ENCODE measurements around the gene EXOG.

EXOG gene

DNA sequence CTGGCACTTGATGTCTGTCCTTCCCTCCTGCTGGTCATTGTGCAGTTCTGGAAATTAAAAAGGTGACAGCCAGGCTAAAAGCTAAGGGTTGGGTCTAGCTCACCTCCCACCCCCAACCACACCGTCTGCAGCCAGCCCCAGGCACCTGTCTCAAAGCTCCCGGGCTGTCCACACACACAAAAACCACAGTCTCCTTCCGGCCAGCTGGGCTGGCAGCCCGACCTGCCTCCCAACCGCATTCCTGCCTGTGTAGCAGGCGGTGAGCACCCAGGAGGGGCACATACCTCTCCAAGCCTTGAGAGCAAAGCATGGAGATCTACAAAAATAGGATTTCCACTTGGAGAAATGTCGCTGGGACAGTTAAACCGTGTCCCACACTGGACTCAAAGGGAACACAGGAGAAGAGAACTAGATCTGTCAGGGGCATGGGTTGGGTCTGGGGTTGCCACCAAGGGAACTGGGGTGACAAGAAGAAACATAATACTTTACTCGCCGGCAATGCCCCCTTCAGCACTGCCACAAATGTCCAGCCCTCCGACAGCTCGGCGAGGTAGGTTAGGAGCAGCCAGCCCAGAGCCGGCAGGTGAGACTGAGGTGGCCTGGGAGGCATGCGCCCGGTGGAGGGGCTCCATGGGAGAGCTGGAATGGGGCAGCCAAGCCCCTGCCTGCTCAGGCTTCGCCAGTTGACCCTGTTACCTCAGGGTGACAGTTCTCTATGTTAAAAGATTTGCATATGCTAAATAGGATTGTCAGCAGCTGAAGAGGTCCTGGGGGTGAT, 52.2 kb downstream of the EXOG start:
- no peak for DNase-seq (ENCODE audit: low spot score)

- DNase-seq (ENCODE audit: low spot score): no peak
Measured at GRCh38 chr3:38549082-38549481, 52.9 kb downstream of the EXOG start.

DNA sequence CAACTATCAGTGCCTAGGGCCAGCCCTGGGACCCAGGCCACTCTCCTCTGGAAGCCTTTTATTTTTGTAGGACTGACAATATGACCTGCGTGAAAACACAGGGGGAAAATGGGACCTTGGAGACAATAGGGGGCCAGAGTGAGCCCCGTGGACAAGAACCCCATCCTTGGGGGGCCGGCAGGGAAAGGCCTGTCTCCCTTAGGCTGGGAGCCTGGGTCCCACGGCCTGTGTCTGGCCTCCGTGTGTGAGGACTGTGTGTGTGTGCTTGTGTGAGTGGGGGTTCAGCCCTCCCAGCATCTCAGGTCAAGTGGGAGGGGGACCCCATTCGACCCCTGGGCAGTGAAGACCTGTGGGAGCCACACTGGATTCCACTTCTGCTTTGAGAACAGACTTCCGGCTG, 53.3 kb downstream of the EXOG start:
- DNase-seq (ENCODE audit: low spot score): no peak

GRCh38 chr3:38549957-38550840, 54.1 kb downstream of the EXOG start:
- no peak for DNase-seq (ENCODE audit: low spot score)

DNA sequence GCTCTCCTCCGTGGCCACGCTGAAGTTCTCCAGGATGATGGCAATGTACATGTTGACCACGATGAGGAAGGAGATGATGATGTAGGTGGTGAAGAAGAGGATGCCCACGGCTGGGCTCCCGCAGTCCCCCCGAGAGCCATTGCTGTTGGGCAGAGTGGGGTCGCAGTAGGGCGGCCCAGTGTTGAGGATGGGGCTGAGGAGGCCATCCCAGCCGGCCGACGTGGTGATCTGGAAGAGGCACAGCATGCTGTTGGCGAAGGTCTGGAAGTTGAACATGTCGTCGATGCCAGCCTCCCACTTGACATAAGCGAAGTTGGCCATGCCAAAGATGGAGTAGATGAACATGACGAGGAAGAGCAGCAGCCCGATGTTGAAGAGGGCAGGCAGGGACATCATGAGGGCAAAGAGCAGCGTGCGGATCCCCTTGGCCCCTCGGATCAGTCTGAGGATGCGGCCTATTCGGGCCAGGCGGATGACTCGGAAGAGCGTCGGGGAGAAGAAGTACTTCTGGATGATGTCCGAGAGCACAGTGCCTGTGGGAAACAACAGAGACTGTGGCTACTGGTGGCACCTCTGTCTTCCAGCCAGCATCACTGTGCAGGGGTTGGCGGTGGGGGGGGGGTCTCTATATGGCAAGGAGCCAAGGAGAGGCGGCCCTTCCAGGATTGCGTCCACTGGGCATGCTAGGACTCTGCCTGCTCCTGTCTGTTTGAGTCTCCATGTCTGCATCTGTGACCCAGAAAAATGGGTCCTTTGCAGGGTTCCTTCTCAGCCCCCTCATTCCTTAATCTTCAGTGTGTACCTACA, 55.1 kb downstream of the EXOG start:
- no peak for DNase-seq (ENCODE audit: low spot score)

DNA sequence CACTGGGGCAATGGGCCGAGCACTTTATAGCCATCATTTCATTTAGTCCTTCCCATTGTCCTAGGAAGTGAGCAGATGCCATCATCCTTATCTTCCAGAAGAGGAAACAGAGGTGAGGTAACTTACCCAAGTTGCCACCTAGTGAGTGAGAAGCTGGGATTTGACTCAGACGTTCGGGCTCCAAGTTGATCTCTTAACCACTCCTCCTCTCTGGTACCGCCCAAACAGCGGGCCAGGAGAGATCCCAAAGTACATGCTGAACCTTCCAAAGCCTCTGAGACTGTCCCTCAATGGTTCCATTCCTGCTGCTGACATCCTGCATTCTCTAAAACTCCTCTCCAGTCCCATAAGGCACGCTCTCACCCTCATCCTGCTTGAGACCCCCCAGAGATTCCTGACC, 56.2 kb downstream of the EXOG start:
- no peak for DNase-seq (ENCODE audit: low spot score)

DNA sequence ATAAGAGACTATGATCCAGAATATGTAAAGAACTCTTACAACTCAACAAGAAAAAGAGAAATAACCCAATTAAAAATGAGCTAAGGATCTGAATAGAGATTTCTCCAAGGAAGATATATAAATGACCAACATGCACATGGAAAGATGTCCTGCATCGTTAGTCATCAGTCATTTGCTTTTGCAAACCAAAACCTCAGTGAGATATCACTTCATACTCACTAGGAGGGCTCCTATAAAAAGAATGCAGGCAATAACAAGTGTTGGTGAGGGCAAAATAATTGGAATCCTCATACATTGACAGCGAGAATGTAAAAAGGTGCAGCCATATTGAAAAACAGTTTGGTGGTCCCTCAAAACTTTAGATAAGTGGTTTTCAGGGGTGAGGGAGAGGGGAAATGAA, 56.9 kb downstream of the EXOG start:
- DNase-seq (ENCODE audit: low spot score): no peak

GRCh38 chr3:38554127-38554827, 58.1 kb downstream of the EXOG start:
- DNase-seq (ENCODE audit: low spot score): no peak

DNA sequence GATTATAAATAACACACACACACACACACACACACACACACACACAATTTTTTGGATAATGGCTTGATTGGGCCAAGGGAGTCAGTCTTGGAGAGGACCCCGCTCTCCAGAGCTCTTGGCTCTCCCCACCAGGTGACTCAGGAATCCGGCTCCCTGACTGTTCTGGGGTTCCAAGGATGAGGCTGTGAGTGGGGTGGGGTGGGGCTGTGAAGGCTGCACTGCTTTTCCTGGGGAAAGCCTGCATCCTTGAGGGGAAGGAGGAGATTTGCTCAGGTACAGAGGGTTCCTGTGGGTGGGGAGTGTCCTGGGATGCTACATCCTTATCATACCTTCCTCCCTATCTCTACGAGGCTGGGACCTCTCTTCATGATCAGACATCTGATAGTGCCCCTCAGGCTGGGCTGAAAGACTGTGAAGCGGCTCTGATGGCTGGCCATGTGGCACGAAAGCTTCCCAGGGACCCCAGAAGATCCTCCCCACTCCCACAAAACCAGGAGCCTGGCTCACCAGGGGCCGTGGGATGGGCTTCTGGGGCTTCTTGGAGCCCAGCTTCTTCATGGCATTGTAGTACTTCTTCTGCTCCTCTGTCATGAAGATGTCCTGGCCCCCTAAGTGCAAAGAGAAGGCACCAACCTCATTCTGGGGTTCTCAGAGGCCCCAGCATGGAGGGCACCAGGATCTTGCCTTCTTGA, 59.2 kb downstream of the EXOG start:
- no peak for DNase-seq (ENCODE audit: low spot score)

DNA sequence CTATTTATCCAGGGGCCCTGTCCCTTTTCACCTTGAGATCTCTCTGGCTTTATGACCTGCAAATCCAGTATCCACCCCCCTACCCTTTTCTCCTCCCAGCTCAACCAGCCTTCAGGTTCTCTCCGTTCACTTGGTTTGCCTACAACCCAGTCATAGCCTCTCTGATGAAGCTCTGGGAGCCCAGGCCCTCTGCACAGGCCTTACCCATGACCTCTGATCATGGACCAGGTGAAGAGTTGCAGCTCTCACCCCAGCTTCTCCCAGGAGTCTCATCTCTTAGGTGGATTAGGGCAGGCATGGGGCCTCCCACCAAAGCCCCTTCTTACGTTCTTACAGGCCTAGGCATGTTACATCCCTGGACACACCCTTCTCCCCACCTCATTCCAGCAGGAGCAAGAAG, 59.8 kb downstream of the EXOG start:
- DNase-seq (ENCODE audit: low spot score): no peak

- no peak for DNase-seq (ENCODE audit: low spot score)
Measured at GRCh38 chr3:38556640-38557358, 60.7 kb downstream of the EXOG start.

DNA sequence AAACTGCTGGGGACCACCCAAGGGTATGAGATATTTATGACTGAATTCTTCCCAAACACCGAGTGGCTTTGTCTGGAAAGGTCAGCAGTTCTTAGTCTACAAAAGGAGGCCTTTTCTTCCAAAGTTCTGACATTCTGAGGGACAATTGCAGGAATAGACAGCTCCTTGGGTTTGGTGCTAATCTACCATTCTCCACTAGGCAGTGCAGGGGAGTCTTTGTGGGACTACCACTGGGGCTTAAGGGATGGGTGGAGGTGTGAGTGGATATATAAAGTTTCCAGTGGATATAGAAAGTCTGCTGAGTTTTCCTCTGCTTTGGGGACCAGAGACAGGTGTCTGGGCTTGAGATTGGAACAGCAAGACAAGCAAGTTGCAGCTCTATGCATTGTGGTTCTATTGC, 62.7 kb downstream of the EXOG start:
- DNase-seq (ENCODE audit: low spot score): no peak

DNA sequence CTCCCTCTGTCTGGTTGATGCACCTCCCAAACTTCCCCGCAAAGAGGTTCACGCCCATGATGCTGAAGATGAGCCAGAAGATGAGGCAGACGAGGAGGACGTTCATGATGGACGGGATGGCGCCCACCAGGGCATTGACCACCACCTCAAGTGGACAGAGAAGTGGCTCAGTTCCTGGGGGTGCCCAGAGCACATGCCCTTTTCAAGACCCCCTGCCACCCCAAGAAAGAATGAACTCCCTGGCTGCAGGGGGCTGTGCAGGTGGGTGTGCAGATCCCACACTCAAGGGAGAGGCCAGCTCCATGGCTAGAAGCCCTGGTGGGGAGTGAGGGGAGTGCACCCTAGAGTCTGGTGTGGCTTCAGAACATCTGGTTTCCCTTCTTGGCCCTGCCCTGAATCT, 64.1 kb downstream of the EXOG start:
- DNase-seq (ENCODE audit: low spot score): no peak

- no peak for DNase-seq (ENCODE audit: low spot score)
Measured at GRCh38 chr3:38560996-38561717, 65.0 kb downstream of the EXOG start.

- DNase-seq (ENCODE audit: low spot score): no peak
Measured at GRCh38 chr3:38561746-38562466, 65.8 kb downstream of the EXOG start.

- no peak for DNase-seq (ENCODE audit: low spot score)
Measured at GRCh38 chr3:38562467-38562925, 66.4 kb downstream of the EXOG start.

DNA sequence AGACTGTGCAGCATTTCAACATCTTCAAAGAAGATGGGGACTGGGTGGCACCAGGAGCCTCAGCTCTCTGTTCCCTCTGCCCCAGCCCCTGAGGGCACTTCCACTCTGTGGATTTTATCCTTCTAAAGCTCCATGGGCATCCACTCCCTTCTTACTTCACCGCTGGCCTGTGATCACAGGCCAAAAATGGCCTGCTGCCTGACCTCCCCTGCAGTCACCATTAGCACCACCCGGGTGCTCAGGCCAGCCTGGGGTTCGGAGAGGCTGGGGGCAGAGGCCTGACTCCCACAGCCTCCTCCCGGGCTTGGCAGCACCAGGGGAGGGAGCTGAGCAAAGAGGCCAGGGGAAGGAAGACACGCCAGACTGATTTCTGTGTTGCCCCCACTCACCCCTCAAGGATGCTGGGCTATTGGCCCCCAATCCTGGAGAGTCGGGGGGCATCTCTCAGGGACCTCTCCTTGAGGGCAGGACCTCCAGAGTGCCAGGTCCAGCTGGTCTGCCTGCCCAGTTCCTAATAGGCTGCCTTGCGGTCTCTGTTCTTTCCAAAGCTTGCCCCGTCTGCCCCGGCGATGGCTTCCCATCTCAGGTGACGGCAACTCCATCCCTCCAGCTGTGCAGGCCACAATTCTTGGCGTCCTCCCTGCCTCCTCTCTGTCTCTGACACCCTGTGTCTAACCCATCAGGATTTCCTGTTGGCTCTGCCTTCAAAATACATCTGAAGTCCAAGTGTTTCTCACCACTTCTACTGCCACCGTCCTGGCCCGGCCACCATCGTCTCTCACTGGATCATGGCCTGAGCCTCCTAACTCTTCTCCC, 67.1 kb downstream of the EXOG start:
- no peak for DNase-seq (ENCODE audit: low spot score)

DNA sequence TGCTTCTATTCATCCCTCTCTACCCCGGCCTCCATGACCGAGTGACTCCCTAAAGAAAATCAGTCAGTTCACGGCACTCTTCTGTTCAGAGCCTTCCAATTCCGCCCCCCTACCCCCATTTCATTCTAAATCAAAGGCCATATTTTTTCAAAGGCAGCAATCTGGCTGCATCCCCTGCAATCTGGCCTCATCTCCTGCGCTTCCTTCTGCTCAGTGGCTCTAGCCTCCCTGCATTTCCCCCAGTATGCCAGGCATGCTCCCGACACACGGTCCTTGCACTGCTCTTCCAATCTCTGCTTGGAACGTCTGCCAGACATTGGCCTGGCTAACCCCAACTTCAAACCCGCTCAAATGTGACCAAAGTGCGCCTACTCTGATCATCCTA, 67.7 kb downstream of the EXOG start:
- no peak for DNase-seq (ENCODE audit: low spot score)

Measured in AG08395 (cell line).